Activated naive CD4-positive, alpha-beta T cell treated with anti-CD3 and anti-CD28 coated beads for 36 hours (primary cell): ENCODE measurements around the gene FAM53B. TPM values are rescaled to one million over a fixed set of nuclear protein-coding genes. Genes with fewer than 3 reads are reported as not detected.
A peak's percentile ranks its signal among the peaks of the same experiment; 100 is the strongest.

ENCODE experiments used
- CTCF ChIA-PET: fragments of 350-600 bp; sonication (Branson Sonifier 250); formaldehyde crosslinking; loops from one replicate; lab custom pipeline; 2021; ENCODE audit warnings: antibody characterized with exemption; lab: Charles Lee
- DNase-seq: peaks from one replicate; pipeline ENCODE4 v3.0.0-alpha.2; 2020
- H3K27ac Mint-ChIP-seq: one replicate; pipeline ENCODE4 v1.8.0; 2021; ENCODE audit warnings: mild to moderate bottlenecking, mixed read lengths
- H3K27me3 Mint-ChIP-seq: one replicate; pipeline ENCODE4 v1.8.0; 2021; ENCODE audit warnings: low read depth, mixed read lengths
- H3K36me3 Mint-ChIP-seq: one replicate; pipeline ENCODE4 v1.8.0; 2021; ENCODE audit warnings: low read depth, mixed read lengths
- H3K4me1 Mint-ChIP-seq: one replicate; pipeline ENCODE4 v1.8.0; 2021; ENCODE audit warnings: low read depth, mixed read lengths
- H3K4me3 Mint-ChIP-seq: one replicate; pipeline ENCODE4 v1.8.0; 2021; ENCODE audit warnings: mild to moderate bottlenecking, moderate library complexity, mixed read lengths
- H3K9me3 Mint-ChIP-seq: one replicate; pipeline ENCODE4 v1.8.0; 2021; ENCODE audit warnings: mixed read lengths
- intact Hi-C: fragments of 100-400 bp; cut with micrococcal nuclease; formaldehyde crosslinking; loops from one replicate; pipeline ENCODE4 v1.15.1; 2023
- total RNA-seq, 2 experiments: library from RNA; stranded (reverse); gene quantifications; one replicate each; pipeline ENCODE4 v1.2.3, GENCODE V29; 2021

Gene FAM53B
- total RNA-seq, 2 experiments from 2014 or later, result 11.8 to 11.9 TPM

- Mint-ChIP-seq H3K4me1 (peaks cover 68% of the 10 kb centered on the region), H3K27ac (peak overlapping the region; percentile 13), H3K36me3 (peaks cover 1% of the 10 kb centered on the region), H3K9me3 (no peaks in the 10 kb centered on the region), H3K4me3 (no peak overlapping the region), H3K27me3 (no peaks in the 10 kb centered on the region)
- no peak for DNase-seq
- intact Hi-C loops, result no loop called here
- CTCF ChIA-PET, result no interaction called here
Measured at GRCh38 chr10:124652200-124652599, 92.0 kb downstream of the FAM53B start.

DNA sequence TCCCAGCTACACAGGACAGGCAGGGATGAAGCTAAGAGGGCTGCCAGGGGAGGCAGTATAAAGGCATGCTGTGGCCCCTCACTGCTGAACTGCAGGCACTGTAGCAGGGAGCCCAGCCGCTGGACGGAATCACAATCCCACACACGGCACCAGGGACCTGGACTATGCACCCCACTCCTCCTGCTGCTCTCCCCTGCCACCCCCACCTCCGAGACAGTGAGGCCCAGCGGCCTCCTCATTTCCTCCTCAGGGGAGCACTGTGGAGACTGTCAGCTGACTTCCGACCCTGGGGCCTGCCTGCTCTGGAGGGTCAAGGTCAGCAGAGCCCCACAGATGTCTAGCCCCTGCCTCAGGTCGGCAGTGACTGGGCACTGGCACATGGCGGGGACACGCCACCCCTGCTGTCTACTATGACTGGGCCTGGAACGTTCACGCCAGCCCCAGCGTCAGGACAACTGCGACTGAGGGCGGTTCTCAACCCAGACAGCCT lies 92.7 kb downstream of the FAM53B start:
- intact Hi-C loops, result loop anchor here (1.0 kb wide), 1 partner anchor 20 kb away; no protein-coding TSS in a partner anchor
- H3K27me3 Mint-ChIP-seq, result no peaks in the 10 kb centered on the region
- H3K27ac Mint-ChIP-seq, result no peak overlapping the region
- no peaks in the 10 kb centered on the region for H3K9me3 Mint-ChIP-seq
- peaks cover 74% of the 10 kb centered on the region for H3K4me1 Mint-ChIP-seq
- CTCF ChIA-PET, result interaction anchor here (0.8 to 3.2 kb wide), 2 partner anchors 67 to 90 kb away, joined by 3 to 8 read pairs; no protein-coding TSS in a partner anchor
- no peak for DNase-seq
- H3K36me3 Mint-ChIP-seq, result no peaks in the 10 kb centered on the region
- H3K4me3 Mint-ChIP-seq, result no peak overlapping the region

DNA sequence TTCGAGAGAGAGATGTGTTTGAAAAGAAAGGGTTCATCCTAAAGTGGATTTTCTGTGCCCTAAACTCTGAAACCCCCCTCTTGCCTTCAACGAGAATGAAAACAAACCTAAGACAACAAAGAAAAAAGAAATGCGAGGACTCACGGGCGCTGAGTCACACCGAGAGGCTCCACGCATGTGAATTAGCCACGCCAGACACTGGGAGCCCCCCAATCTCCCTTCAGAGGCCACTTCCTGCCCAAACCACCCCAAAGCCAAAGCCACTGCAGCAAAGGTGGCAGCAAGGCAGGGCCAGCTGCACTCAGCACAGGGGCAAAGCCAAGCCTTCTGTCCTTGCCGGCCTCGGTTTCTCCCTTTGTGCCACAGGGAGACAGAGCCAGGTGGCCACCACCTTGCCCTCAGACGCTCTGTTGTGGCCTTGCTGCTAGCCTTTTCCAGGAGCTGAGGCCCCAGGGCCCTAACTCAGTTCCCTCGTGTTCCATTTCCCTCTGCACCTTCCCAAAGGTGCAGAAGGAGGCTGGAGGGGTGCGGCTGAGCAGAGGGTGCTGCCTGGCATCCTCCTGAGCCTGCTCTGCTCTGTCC lies 93.3 kb downstream of the FAM53B start:
- Mint-ChIP-seq H3K4me3 (no peak overlapping the region), H3K27me3 (no peaks in the 10 kb centered on the region), H3K36me3 (no peaks in the 10 kb centered on the region)

DNA sequence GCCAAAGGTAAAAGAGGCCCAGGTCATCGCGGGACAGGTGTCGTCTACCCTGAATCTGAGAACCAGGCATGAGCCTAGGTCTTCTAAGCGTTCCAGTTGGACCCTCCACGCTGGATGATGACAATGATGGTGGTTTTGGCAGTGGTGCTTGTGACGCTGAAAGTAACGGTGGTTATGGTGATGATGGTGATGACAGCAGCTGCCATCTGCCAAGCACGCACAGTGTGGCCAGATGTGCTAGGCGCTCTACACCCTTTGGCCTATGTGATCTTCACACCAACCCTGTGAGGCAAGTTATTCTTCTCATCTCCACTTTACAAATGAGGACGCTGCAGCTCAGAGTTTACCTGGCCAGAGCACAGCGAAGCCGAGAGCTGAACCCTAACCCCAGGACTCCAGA lies 93.9 kb downstream of the FAM53B start:
- no peak overlapping the region for H3K27ac Mint-ChIP-seq
- peaks cover 76% of the 10 kb centered on the region for H3K4me1 Mint-ChIP-seq
- no peaks in the 10 kb centered on the region for H3K36me3 Mint-ChIP-seq
- CTCF ChIA-PET, result interaction anchor here (3.2 to 4.1 kb wide), 2 partner anchors 39 to 68 kb away, joined by 8 to 14 read pairs; no protein-coding TSS in a partner anchor
- no peaks in the 10 kb centered on the region for H3K27me3 Mint-ChIP-seq
- intact Hi-C loops, result no loop called here
- DNase-seq, result no peak
- H3K4me3 Mint-ChIP-seq, result no peak overlapping the region
- H3K9me3 Mint-ChIP-seq, result no peaks in the 10 kb centered on the region

More for the DNA sequence above, 93.3 kb downstream of the FAM53B start:
- H3K4me1 Mint-ChIP-seq, result peaks cover 79% of the 10 kb centered on the region
- peak; percentile 86 for DNase-seq
- intact Hi-C loops, result loop anchor here (1.0 kb wide), 1 partner anchor 20 kb away; no protein-coding TSS in a partner anchor
- H3K27ac Mint-ChIP-seq, result peak overlapping the region; percentile 57
- CTCF ChIA-PET, result interaction anchor here (0.8 to 3.2 kb wide), 2 partner anchors 68 to 90 kb away, joined by 3 to 8 read pairs; no protein-coding TSS in a partner anchor
- H3K9me3 Mint-ChIP-seq, result no peaks in the 10 kb centered on the region

GRCh38 chr10:124649214-124649613 lies 95.0 kb downstream of the FAM53B start:
- CTCF ChIA-PET, result interaction anchor here (1.2 to 4.1 kb wide), 9 partner anchors 24 to 98 kb away, joined by 3 to 30 read pairs (median 7); no protein-coding TSS in a partner anchor
- intact Hi-C loops, result loop anchor here (2.0 to 5.0 kb wide), 2 partner anchors 84 to 153 kb away; partner anchors contain the start of gene ABRAXAS2
- H3K4me3 Mint-ChIP-seq, result no peak overlapping the region
- H3K4me1 Mint-ChIP-seq, result peaks cover 70% of the 10 kb centered on the region
- H3K27ac Mint-ChIP-seq, result no peak overlapping the region
- H3K9me3 Mint-ChIP-seq, result no peaks in the 10 kb centered on the region
- H3K36me3 Mint-ChIP-seq, result no peaks in the 10 kb centered on the region
- no peaks in the 10 kb centered on the region for H3K27me3 Mint-ChIP-seq
- DNase-seq, result no peak

DNA sequence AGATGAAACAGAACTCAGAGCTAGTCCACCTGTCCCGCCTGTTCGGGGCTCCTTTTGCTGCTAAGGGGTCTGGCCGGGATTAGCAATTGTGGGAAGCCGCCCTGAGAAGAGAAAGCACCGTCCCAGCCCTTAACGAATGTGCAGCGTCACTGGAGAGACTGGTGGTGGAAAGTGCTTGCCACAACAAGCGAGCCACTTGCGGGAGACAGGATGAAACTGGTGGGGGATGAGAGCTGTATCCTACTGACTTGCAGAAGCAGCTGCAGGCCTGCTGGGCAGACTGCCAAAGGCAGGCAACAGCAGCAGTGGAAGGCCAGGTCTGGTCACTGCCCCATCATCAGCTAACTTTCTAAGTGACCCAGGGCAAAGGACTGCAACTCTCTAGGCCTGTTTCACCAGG lies 95.4 kb downstream of the FAM53B start:
- Mint-ChIP-seq H3K4me1 (peaks cover 68% of the 10 kb centered on the region), H3K27me3 (no peaks in the 10 kb centered on the region), H3K27ac (peak overlapping the region; percentile 72), H3K36me3 (no peaks in the 10 kb centered on the region), H3K4me3 (no peak overlapping the region), H3K9me3 (no peaks in the 10 kb centered on the region)
- intact Hi-C loops, result loop anchor here (1.0 to 5.0 kb wide), 5 partner anchors 40 to 154 kb away; partner anchors contain the start of gene ABRAXAS2
- CTCF ChIA-PET, result interaction anchor here (1.2 to 4.1 kb wide), 11 partner anchors 11 to 99 kb away, joined by 3 to 30 read pairs (median 7); no protein-coding TSS in a partner anchor
- peak; percentile 80 for DNase-seq

DNA sequence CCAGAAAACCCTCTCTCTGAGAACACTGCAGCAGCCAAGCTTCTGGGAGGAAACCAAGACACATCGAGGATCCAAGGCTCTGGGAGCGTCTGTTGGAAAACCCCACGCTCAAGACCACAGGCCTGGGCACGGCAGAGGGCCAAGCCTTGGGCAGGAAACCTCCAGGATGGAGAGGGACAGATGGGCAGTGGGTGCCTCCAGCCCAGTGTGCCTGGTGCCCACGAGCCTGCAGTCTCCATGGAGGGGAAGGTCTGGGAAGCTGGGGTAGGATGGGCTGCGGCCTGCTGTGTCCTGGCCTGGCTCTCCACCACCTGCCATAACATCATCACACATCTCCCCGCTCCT lies 96.1 kb downstream of the FAM53B start:
- H3K36me3 Mint-ChIP-seq, result no peaks in the 10 kb centered on the region
- CTCF ChIA-PET, result interaction anchor here (0.6 to 4.1 kb wide), 22 partner anchors 9 to 101 kb away, joined by 3 to 30 read pairs (median 4); no protein-coding TSS in a partner anchor
- no peak for DNase-seq
- H3K4me1 Mint-ChIP-seq, result peaks cover 68% of the 10 kb centered on the region
- no peaks in the 10 kb centered on the region for H3K27me3 Mint-ChIP-seq
- H3K9me3 Mint-ChIP-seq, result no peaks in the 10 kb centered on the region
- peak overlapping the region; percentile 49 for H3K4me3 Mint-ChIP-seq
- intact Hi-C loops, result loop anchor here (1.0 to 5.0 kb wide), 5 partner anchors 40 to 154 kb away; partner anchors contain the start of gene ABRAXAS2
- peak overlapping the region; percentile 73 for H3K27ac Mint-ChIP-seq

- Mint-ChIP-seq H3K4me1 (peaks cover 69% of the 10 kb centered on the region), H3K9me3 (no peaks in the 10 kb centered on the region), H3K27me3 (no peaks in the 10 kb centered on the region), H3K4me3 (peak overlapping the region; percentile 49), H3K36me3 (no peaks in the 10 kb centered on the region), H3K27ac (peak overlapping the region; percentile 73)
- intact Hi-C loops, result loop anchor here (1.0 to 5.0 kb wide), 5 partner anchors 41 to 155 kb away; partner anchors contain the start of gene ABRAXAS2
- CTCF ChIA-PET, result interaction anchor here (0.6 to 4.1 kb wide), 23 partner anchors 8 to 101 kb away, joined by 3 to 30 read pairs (median 3); no protein-coding TSS in a partner anchor
- peak; percentile 88 for DNase-seq
Measured at GRCh38 chr10:124647421-124648130, 96.6 kb downstream of the FAM53B start.

DNA sequence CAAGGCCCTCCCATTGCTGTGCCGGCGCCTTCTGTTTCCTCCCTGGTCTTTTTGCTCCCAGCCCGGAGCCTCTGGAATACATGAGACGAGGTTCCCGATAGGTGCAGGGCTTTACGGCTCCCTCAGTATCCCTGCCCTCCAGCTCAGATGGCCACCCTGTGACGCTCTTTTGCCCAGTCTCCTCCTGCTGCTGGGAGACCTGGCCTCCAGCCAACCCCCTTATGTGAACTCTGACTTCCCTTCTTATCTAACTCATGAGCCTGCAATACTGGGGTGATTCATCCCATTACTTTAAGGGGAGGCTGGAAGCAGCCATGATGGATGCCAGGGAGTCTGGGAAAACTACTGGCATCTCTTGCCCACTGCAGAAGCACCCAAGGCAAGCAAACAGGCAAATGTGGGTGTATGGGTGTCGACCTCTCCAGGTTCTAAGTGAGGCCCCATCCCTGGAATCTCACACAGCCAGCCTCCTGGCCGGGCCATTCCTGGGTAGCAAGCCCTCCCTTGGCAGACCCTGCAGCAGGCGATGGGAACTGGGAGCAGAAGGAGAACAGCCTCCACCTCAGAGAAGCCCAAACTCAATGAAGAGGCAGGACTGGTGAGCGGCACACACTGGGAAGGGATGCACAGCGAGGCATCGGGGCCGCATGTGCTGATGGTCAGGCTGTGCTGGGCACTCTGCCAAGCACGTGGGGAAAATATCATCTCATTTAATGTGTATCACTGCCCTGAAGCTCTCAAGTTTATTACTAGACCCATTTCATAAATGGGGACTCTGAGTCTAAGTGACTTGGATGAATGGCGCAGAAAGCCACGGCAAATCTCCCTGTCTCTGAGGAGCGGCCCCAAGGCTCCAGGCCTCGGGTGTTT lies 97.5 kb downstream of the FAM53B start:
- intact Hi-C loops, result loop anchor here (5.0 kb wide), 1 partner anchor 156 kb away; the partner anchor contains the start of gene ABRAXAS2
- H3K27me3 Mint-ChIP-seq, result no peaks in the 10 kb centered on the region

DNA sequence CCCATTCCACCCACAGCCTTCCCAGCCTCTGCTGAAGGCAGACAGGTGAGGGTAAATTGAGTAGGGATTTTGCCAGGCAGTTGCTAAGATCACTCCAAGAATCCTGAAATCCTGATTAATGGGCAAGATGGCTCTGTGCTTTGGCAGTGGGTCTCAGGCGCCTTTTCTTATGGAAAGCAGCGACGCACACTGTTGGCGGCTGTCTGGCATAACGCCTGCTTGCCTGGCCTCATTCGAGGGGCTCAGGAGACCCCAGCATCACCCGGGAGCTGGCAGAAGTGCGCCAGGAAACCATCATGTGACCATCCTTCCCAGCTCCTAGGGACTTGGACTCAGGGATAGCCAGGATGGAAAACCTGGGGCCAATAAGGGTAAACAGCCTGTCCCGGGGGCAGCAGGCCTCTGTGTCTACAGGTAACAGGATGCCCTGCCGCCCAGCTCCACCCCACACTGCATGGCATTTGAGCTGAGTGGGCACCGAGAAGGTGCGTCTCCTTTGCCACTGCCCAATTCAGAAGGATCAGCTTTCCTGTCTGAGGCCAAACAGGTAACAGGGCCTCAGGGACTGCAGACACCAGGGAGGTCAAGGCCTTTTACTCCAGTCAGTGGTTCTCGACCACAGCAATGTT lies 98.6 kb downstream of the FAM53B start:
- no peaks in the 10 kb centered on the region for H3K36me3 Mint-ChIP-seq
- no peak for DNase-seq
- H3K9me3 Mint-ChIP-seq, result no peaks in the 10 kb centered on the region
- peaks cover 67% of the 10 kb centered on the region for H3K4me1 Mint-ChIP-seq
- no peak overlapping the region for H3K27ac Mint-ChIP-seq
- CTCF ChIA-PET, result interaction anchor here (0.8 to 1.7 kb wide), 4 partner anchors 13 to 96 kb away, joined by 3 to 7 read pairs (median 4); no protein-coding TSS in a partner anchor
- H3K27me3 Mint-ChIP-seq, result no peaks in the 10 kb centered on the region
- H3K4me3 Mint-ChIP-seq, result no peak overlapping the region
- intact Hi-C loops, result loop anchor here (5.0 kb wide), 1 partner anchor 157 kb away; the partner anchor contains the start of gene ABRAXAS2

More for the DNA sequence above, 97.5 kb downstream of the FAM53B start:
- no peaks in the 10 kb centered on the region for H3K36me3 Mint-ChIP-seq
- peak overlapping the region; percentile 73 for H3K27ac Mint-ChIP-seq
- DNase-seq, result no peak
- CTCF ChIA-PET, result interaction anchor here (0.8 to 4.1 kb wide), 19 partner anchors 8 to 101 kb away, joined by 3 to 30 read pairs (median 4); no protein-coding TSS in a partner anchor
- peaks cover 67% of the 10 kb centered on the region for H3K4me1 Mint-ChIP-seq
- no peaks in the 10 kb centered on the region for H3K9me3 Mint-ChIP-seq
- no peak overlapping the region for H3K4me3 Mint-ChIP-seq
